ENCODE measurements around the gene HYOU1.

DNA sequence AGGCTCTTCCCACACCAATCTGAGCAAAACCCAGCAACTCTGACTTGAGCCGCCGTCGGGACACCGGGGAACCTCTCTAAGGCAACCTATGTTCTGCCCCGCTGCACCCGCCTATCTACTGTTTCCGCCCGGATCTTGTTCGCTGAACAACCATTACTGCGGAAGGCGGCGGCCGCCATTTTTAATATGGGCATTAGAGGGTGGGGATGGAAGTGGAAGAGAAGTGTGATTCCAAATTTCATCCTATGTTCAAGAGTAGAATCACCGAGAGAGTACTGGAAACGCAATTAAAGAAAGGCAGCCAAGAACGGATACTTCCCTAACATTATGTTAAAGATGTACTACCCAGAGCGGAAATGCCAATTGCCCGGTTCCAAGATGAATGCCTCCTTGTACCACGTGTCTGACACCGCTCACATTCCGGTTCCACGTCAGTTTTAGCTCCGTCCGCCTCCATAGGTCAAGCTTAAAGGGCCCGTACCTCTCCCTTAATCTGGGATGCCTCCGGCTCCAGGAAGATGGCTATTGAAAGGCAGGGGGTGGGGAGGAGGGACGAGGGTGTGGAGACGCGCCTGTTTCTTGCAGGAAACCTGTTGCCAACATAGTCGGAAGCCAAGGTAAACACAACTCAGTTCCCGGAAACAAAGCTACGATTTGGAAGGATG, 44.9 kb upstream of the HYOU1 start, which contains the start of gene DPAGT1:
- TF ChIP-seq, protein P1, sequence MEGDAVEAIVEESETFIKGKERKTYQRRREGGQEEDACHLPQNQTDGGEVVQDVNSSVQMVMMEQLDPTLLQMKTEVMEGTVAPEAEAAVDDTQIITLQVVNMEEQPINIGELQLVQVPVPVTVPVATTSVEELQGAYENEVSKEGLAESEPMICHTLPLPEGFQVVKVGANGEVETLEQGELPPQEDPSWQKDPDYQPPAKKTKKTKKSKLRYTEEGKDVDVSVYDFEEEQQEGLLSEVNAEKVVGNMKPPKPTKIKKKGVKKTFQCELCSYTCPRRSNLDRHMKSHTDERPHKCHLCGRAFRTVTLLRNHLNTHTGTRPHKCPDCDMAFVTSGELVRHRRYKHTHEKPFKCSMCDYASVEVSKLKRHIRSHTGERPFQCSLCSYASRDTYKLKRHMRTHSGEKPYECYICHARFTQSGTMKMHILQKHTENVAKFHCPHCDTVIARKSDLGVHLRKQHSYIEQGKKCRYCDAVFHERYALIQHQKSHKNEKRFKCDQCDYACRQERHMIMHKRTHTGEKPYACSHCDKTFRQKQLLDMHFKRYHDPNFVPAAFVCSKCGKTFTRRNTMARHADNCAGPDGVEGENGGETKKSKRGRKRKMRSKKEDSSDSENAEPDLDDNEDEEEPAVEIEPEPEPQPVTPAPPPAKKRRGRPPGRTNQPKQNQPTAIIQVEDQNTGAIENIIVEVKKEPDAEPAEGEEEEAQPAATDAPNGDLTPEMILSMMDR (IDR thresholded peaks at IDR 0.05): no peak
- TF ChIP-seq POLR2A (IDR thresholded peaks at IDR 0.05): peak in 1 of 2 donors; percentile 40

All from uterus (tissue), 2 donors.